Stimulated activated naive B cell treated with anti-CD40 and anti-IgM and Interleukin-4, amounts not matched to agents 10 μg/mL and 1 μg/mL and 100 μg/mL, for 72 hours (primary cell): ENCODE data around the gene SERTAD2.

Source experiments
- ATAC-seq, 2 donors: fragments of 150-1000 bp; cut with Tn5 transposase; replicated peaks; 2 replicates each; pipeline ENCODE4 v1.10.0; 2021; ENCODE audit warnings: moderate library complexity in 1 of 2
- DNase-seq: peaks from one replicate; pipeline ENCODE4 v3.0.0; 2021
- H3K27ac Mint-ChIP-seq: one replicate; pipeline ENCODE4 v1.8.0; 2022; ENCODE audit warnings: mild to moderate bottlenecking, mixed read lengths
- H3K27me3 Mint-ChIP-seq, 2 donors: one replicate each; pipeline ENCODE4 v1.8.0; 2022; ENCODE audit warnings: mixed read lengths in 2 of 2
- H3K36me3 Mint-ChIP-seq, 2 donors: one replicate each; pipeline ENCODE4 v1.8.0; 2022; ENCODE audit warnings: mixed read lengths in 2 of 2, mild to moderate bottlenecking in 1 of 2
- H3K4me1 Mint-ChIP-seq, 2 donors: one replicate each; pipeline ENCODE4 v1.8.0; 2022; ENCODE audit warnings: mixed read lengths in 2 of 2, mild to moderate bottlenecking in 1 of 2
- H3K4me3 Mint-ChIP-seq, 2 donors: one replicate each; pipeline ENCODE4 v1.8.0; 2022; ENCODE audit warnings: mild to moderate bottlenecking in 2 of 2, mixed read lengths in 2 of 2, moderate library complexity in 1 of 2
- H3K9me3 Mint-ChIP-seq, 2 donors: one replicate each; pipeline ENCODE4 v1.8.0; 2022; ENCODE audit warnings: mixed read lengths in 2 of 2, mild to moderate bottlenecking in 1 of 2

Gene SERTAD2

GRCh38 chr2:64663402-64663801, 9.7 kb upstream of the SERTAD2 start:
- peaks cover 6 to 16% of the 10 kb centered on the region in 2 donors for H3K36me3 Mint-ChIP-seq
- peak overlapping the region; percentile 83 for H3K27ac Mint-ChIP-seq
- no peak overlapping the region for H3K4me3 Mint-ChIP-seq
- H3K9me3 Mint-ChIP-seq, result no peaks in the 10 kb centered on the region
- ATAC-seq (no peak), DNase-seq (no peak)
- H3K27me3 Mint-ChIP-seq, result no peaks in the 10 kb centered on the region
- peaks cover 42 to 53% of the 10 kb centered on the region in 2 donors for H3K4me1 Mint-ChIP-seq

- ATAC-seq (peak; percentile 62 to 69), DNase-seq (no peak)
- H3K27me3 Mint-ChIP-seq, result no peaks in the 10 kb centered on the region
- peaks cover 40 to 70% of the 10 kb centered on the region in 2 donors for H3K4me1 Mint-ChIP-seq
- H3K4me3 Mint-ChIP-seq, result peak overlapping the region in 1 of 2 donors; percentile 32
- H3K9me3 Mint-ChIP-seq, result no peaks in the 10 kb centered on the region
- H3K36me3 Mint-ChIP-seq, result peaks cover 6 to 12% of the 10 kb centered on the region in 2 donors
- H3K27ac Mint-ChIP-seq, result peak overlapping the region; percentile 75
Observed at GRCh38 chr2:64661741-64662169, 8.0 kb upstream of the SERTAD2 start.

- DNase-seq (no peak), ATAC-seq (no peak)
- Mint-ChIP-seq H3K27me3 (no peaks in the 10 kb centered on the region), H3K9me3 (no peaks in the 10 kb centered on the region), H3K36me3 (peaks cover 6 to 12% of the 10 kb centered on the region in 2 donors), H3K27ac (peak overlapping the region; percentile 90), H3K4me3 (peak overlapping the region in 1 of 2 donors; percentile 1), H3K4me1 (peaks cover 50 to 81% of the 10 kb centered on the region in 2 donors)
Observed at GRCh38 chr2:64659252-64659651, 5.5 kb upstream of the SERTAD2 start.

GRCh38 chr2:64658269-64658668, 4.6 kb upstream of the SERTAD2 start:
- Mint-ChIP-seq H3K4me3 (peak overlapping the region; percentile 57 to 71), H3K4me1 (peaks cover 42 to 74% of the 10 kb centered on the region in 2 donors), H3K9me3 (no peaks in the 10 kb centered on the region), H3K27ac (peak overlapping the region; percentile 88), H3K27me3 (no peaks in the 10 kb centered on the region), H3K36me3 (peaks cover 6 to 7% of the 10 kb centered on the region in 2 donors)
- DNase-seq (peak; percentile 52), ATAC-seq (peak; percentile 31 to 33)

- peak overlapping the region; percentile 88 for H3K27ac Mint-ChIP-seq
- no peaks in the 10 kb centered on the region for H3K9me3 Mint-ChIP-seq
- no peaks in the 10 kb centered on the region for H3K27me3 Mint-ChIP-seq
- peaks cover 2 to 7% of the 10 kb centered on the region in 2 donors for H3K36me3 Mint-ChIP-seq
- ATAC-seq, result no peak
- DNase-seq, result no peak
- peak overlapping the region; percentile 57 to 71 for H3K4me3 Mint-ChIP-seq
- peaks cover 41 to 71% of the 10 kb centered on the region in 2 donors for H3K4me1 Mint-ChIP-seq
Observed at GRCh38 chr2:64657411-64657810, 3.7 kb upstream of the SERTAD2 start.

- H3K27ac Mint-ChIP-seq, result no peak overlapping the region
- H3K4me1 Mint-ChIP-seq, result peaks cover 46 to 72% of the 10 kb centered on the region in 2 donors
- ATAC-seq (no peak), DNase-seq (no peak)
- peaks cover 2 to 7% of the 10 kb centered on the region in 2 donors for H3K36me3 Mint-ChIP-seq
- H3K4me3 Mint-ChIP-seq, result no peak overlapping the region
- no peaks in the 10 kb centered on the region for H3K27me3 Mint-ChIP-seq
- no peaks in the 10 kb centered on the region for H3K9me3 Mint-ChIP-seq
Observed at GRCh38 chr2:64656379-64656778, 2.7 kb upstream of the SERTAD2 start.

- peak overlapping the region; percentile 67 for H3K27ac Mint-ChIP-seq
- no peaks in the 10 kb centered on the region for H3K27me3 Mint-ChIP-seq
- H3K9me3 Mint-ChIP-seq, result no peaks in the 10 kb centered on the region
- H3K4me3 Mint-ChIP-seq, result peak overlapping the region in 1 of 2 donors; percentile 54
- ATAC-seq, result no peak
- DNase-seq, result no peak
- H3K36me3 Mint-ChIP-seq, result peaks cover 2 to 7% of the 10 kb centered on the region in 2 donors
- H3K4me1 Mint-ChIP-seq, result peaks cover 46 to 76% of the 10 kb centered on the region in 2 donors
Observed at GRCh38 chr2:64655873-64656272, 2.2 kb upstream of the SERTAD2 start.

GRCh38 chr2:64655018-64655664, 1.4 kb upstream of the SERTAD2 start:
- DNase-seq (no peak), ATAC-seq (peak in 1 of 2 donors; percentile 17)
- Mint-ChIP-seq H3K9me3 (no peaks in the 10 kb centered on the region), H3K4me3 (peak overlapping the region; percentile 57 to 88), H3K36me3 (peaks cover 2 to 7% of the 10 kb centered on the region in 2 donors), H3K4me1 (peaks cover 46 to 82% of the 10 kb centered on the region in 2 donors), H3K27ac (peak overlapping the region; percentile 67), H3K27me3 (no peaks in the 10 kb centered on the region)

GRCh38 chr2:64654063-64654811, 524 bp upstream of the SERTAD2 start:
- H3K4me1 Mint-ChIP-seq, result peaks cover 45 to 82% of the 10 kb centered on the region in 2 donors
- peak; percentile 56 for DNase-seq
- ATAC-seq, result peak; percentile 58 to 65

GRCh38 chr2:64652231-64653108, 1.2 kb downstream of the SERTAD2 start:
- peak overlapping the region; percentile 87 to 90 for H3K4me3 Mint-ChIP-seq
- H3K36me3 Mint-ChIP-seq, result peaks cover 0 to 2% of the 10 kb centered on the region in 2 donors
- no peaks in the 10 kb centered on the region for H3K9me3 Mint-ChIP-seq
- ATAC-seq, result peak; percentile 14 to 21
- no peaks in the 10 kb centered on the region for H3K27me3 Mint-ChIP-seq
- H3K27ac Mint-ChIP-seq, result peak overlapping the region; percentile 97
- H3K4me1 Mint-ChIP-seq, result peaks cover 44 to 81% of the 10 kb centered on the region in 2 donors
- no peak for DNase-seq

More at GRCh38 chr2:64654063-64654811, 524 bp upstream of the SERTAD2 start:
- Mint-ChIP-seq H3K27me3 (no peaks in the 10 kb centered on the region), H3K27ac (peak overlapping the region; percentile 95), H3K36me3 (peaks cover 2% of the 10 kb centered on the region in 2 donors), H3K4me3 (peak overlapping the region; percentile 88 to 91), H3K9me3 (no peaks in the 10 kb centered on the region)

- Mint-ChIP-seq H3K36me3 (peaks cover 0 to 2% of the 10 kb centered on the region in 2 donors), H3K9me3 (no peaks in the 10 kb centered on the region), H3K4me1 (peaks cover 43 to 79% of the 10 kb centered on the region in 2 donors), H3K4me3 (peak overlapping the region; percentile 49 to 90), H3K27me3 (no peaks in the 10 kb centered on the region), H3K27ac (peak overlapping the region; percentile 4)
- ATAC-seq, result no peak
- DNase-seq, result no peak
Observed at GRCh38 chr2:64651590-64651989, 2.1 kb downstream of the SERTAD2 start.

GRCh38 chr2:64650722-64651338, 2.9 kb downstream of the SERTAD2 start:
- DNase-seq (no peak), ATAC-seq (no peak)
- Mint-ChIP-seq H3K4me3 (no peak overlapping the region), H3K36me3 (peaks cover 0 to 2% of the 10 kb centered on the region in 2 donors), H3K27me3 (no peaks in the 10 kb centered on the region), H3K9me3 (no peaks in the 10 kb centered on the region), H3K27ac (no peak overlapping the region), H3K4me1 (peaks cover 38 to 77% of the 10 kb centered on the region in 2 donors)

GRCh38 chr2:64650296-64650695, 3.4 kb downstream of the SERTAD2 start:
- ATAC-seq (no peak), DNase-seq (no peak)
- Mint-ChIP-seq H3K36me3 (peaks cover 0 to 2% of the 10 kb centered on the region in 2 donors), H3K9me3 (no peaks in the 10 kb centered on the region), H3K4me1 (peaks cover 35 to 72% of the 10 kb centered on the region in 2 donors), H3K4me3 (no peak overlapping the region), H3K27me3 (no peaks in the 10 kb centered on the region), H3K27ac (no peak overlapping the region)
